H9 (cell line): ENCODE measurements around the gene CRYZ. TPM values are rescaled to one million over a fixed set of nuclear protein-coding genes. Genes with fewer than 3 reads are reported as not detected.

ENCODE experiments used
- DNase-seq: peaks from one replicate; pipeline ENCODE4 v3.0.0-alpha.2; 2017
- H2AFZ ChIP-seq: one replicate; pipeline ENCODE4 v1.6.1; 2013; ENCODE audit warnings: mild to moderate bottlenecking, low read length, control low read depth, moderate library complexity
- H2AK5ac ChIP-seq: 2 replicates; pipeline ENCODE4 v1.6.1; 2013; ENCODE audit warnings: low read length, control low read depth, mixed read lengths; ENCODE audit not compliant: insufficient read length
- H2BK120ac ChIP-seq: one replicate; pipeline ENCODE4 v1.6.1; 2013; ENCODE audit warnings: low read depth, mild to moderate bottlenecking, low read length, control low read depth, inconsistent platforms; ENCODE audit not compliant: poor library complexity, severe bottlenecking
- H2BK12ac ChIP-seq: 2 replicates; pipeline ENCODE4 v1.6.1; 2013; ENCODE audit warnings: low read length, control low read depth, mixed read lengths, low read depth; ENCODE audit not compliant: insufficient read length
- H2BK15ac ChIP-seq: 2 replicates; pipeline ENCODE4 v1.6.1; 2013; ENCODE audit warnings: low read depth, low read length, control low read depth
- H2BK20ac ChIP-seq: one replicate; pipeline ENCODE4 v1.6.1; 2013; ENCODE audit warnings: low read depth, mild to moderate bottlenecking, low read length, control low read depth, inconsistent platforms; ENCODE audit not compliant: poor library complexity, severe bottlenecking
- H2BK5ac ChIP-seq: 2 replicates; pipeline ENCODE4 v1.6.1; 2013; ENCODE audit warnings: low read length, control low read depth, mixed read lengths; ENCODE audit not compliant: insufficient read length
- H3K14ac ChIP-seq: 2 replicates; pipeline ENCODE4 v1.6.1; 2013; ENCODE audit warnings: low read length, control low read depth; ENCODE audit not compliant: insufficient read depth
- H3K18ac ChIP-seq: 2 replicates; pipeline ENCODE4 v1.6.1; 2013; ENCODE audit warnings: low read depth, mild to moderate bottlenecking, mixed read lengths, low read length, control low read depth; ENCODE audit not compliant: insufficient read length
- H3K23ac ChIP-seq: 2 replicates; pipeline ENCODE4 v1.6.1; 2013; ENCODE audit warnings: low read length, control low read depth, mixed read lengths, low read depth; ENCODE audit not compliant: insufficient read length
- H3K23me2 ChIP-seq: 2 replicates; pipeline ENCODE4 v1.6.1; 2013; ENCODE audit warnings: low read depth, mild to moderate bottlenecking, mixed read lengths, low read length, control low read depth; ENCODE audit not compliant: insufficient read length, poor library complexity, severe bottlenecking
- H3K27ac ChIP-seq: 2 replicates; pipeline ENCODE4 v1.5.1; 2013; ENCODE audit warnings: low read length, control low read depth, mixed read lengths, low read depth; ENCODE audit not compliant: insufficient read length
- H3K27me3 ChIP-seq: 2 replicates; pipeline ENCODE4 v1.6.1; 2013; ENCODE audit warnings: low read length, control low read depth, inconsistent platforms; ENCODE audit not compliant: insufficient read depth
- H3K4ac ChIP-seq: 2 replicates; pipeline ENCODE4 v1.6.1; 2013; ENCODE audit warnings: low read depth, mild to moderate bottlenecking, control low read depth, inconsistent platforms, low read length, moderate library complexity
- H3K4me1 ChIP-seq: 2 replicates; pipeline ENCODE4 v1.6.1; 2013; ENCODE audit warnings: low read length, control low read depth, inconsistent platforms; ENCODE audit not compliant: insufficient read depth
- H3K4me2 ChIP-seq: 2 replicates; pipeline ENCODE4 v1.6.1; 2013; ENCODE audit warnings: low read length, control low read depth, mixed read lengths; ENCODE audit not compliant: insufficient read length, insufficient read depth
- H3K56ac ChIP-seq: 2 replicates; pipeline ENCODE4 v1.6.1; 2013; ENCODE audit warnings: low read depth, mild to moderate bottlenecking, mixed read lengths, low read length, control low read depth; ENCODE audit not compliant: insufficient read length
- H3K79me1 ChIP-seq: 2 replicates; pipeline ENCODE4 v1.6.1; 2013; ENCODE audit warnings: low read depth, mild to moderate bottlenecking, moderate library complexity, low read length, control low read depth, inconsistent platforms; ENCODE audit not compliant: insufficient read depth, poor library complexity, severe bottlenecking
- H3K79me2 ChIP-seq: 2 replicates; pipeline ENCODE4 v1.6.1; 2013; ENCODE audit warnings: low read length, control low read depth, inconsistent platforms; ENCODE audit not compliant: insufficient read depth
- H3K9ac ChIP-seq: 2 replicates; pipeline ENCODE4 v1.6.1; 2013; ENCODE audit warnings: low read length, control low read depth, mixed read lengths; ENCODE audit not compliant: insufficient read length; ENCODE audit errors: extremely low read depth
- H3K9me3 ChIP-seq: one replicate; pipeline ENCODE4 v1.6.1; 2013; ENCODE audit warnings: low read depth, low read length, inconsistent platforms; ENCODE audit not compliant: control insufficient read depth
- H3T11ph ChIP-seq: one replicate; pipeline ENCODE4 v1.6.1; 2013; ENCODE audit warnings: mild to moderate bottlenecking, low read length, control low read depth, inconsistent platforms
- H4K20me1 ChIP-seq: one replicate; pipeline ENCODE4 v1.6.1; 2013; ENCODE audit not compliant: control insufficient read depth, insufficient read length, insufficient read depth
- H4K5ac ChIP-seq: 2 replicates; pipeline ENCODE4 v1.6.1; 2013; ENCODE audit warnings: low read depth, mild to moderate bottlenecking, mixed read lengths, low read length, control low read depth; ENCODE audit not compliant: insufficient read length
- H4K8ac ChIP-seq: replicated peaks from 2 replicates; pipeline ENCODE4 v1.6.1; 2013; ENCODE audit warnings: low read length, control low read depth, mixed read lengths, low read depth; ENCODE audit not compliant: insufficient read length
- H4K91ac ChIP-seq: 2 replicates; pipeline ENCODE4 v1.6.1; 2013; ENCODE audit warnings: low read depth, mild to moderate bottlenecking, moderate library complexity, mixed read lengths, low read length, control low read depth; ENCODE audit not compliant: insufficient read length
- H3K27ac Mint-ChIP-seq, 3 experiments: 2 replicates in 2 of 3; 3 replicates in 1 of 3; pipeline ENCODE4 v1.8.0; 2020 to 2021; ENCODE audit warnings: mixed read lengths in 3 of 3, mild to moderate bottlenecking in 1 of 3, moderate library complexity in 1 of 3
- H3K27me3 Mint-ChIP-seq: 2 replicates; pipeline ENCODE4 v1.8.0; 2021; ENCODE audit warnings: low read depth, mild to moderate bottlenecking, moderate library complexity, mixed read lengths
- H3K36me3 Mint-ChIP-seq, 3 experiments: 2 replicates in 2 of 3; 3 replicates in 1 of 3; pipeline ENCODE4 v1.8.0; 2020 to 2021; ENCODE audit warnings: low read depth in 3 of 3, mixed read lengths in 3 of 3; ENCODE audit not compliant: insufficient read depth in 1 of 3
- H3K4me1 Mint-ChIP-seq, 2 experiments: 2 replicates each; pipeline ENCODE4 v1.8.0; 2020; ENCODE audit warnings: mixed read lengths in 2 of 2
- H3K4me3 Mint-ChIP-seq, 2 experiments: 2 replicates in 1 of 2; 3 replicates in 1 of 2; pipeline ENCODE4 v1.8.0; 2020 to 2021; ENCODE audit warnings: mild to moderate bottlenecking in 2 of 2, mixed read lengths in 2 of 2, moderate library complexity in 1 of 2
- H3K9me3 Mint-ChIP-seq, 2 experiments: 2 replicates in 1 of 2; 3 replicates in 1 of 2; pipeline ENCODE4 v1.8.0; 2020; ENCODE audit warnings: mild to moderate bottlenecking in 2 of 2, mixed read lengths in 2 of 2, moderate library complexity in 1 of 2
- CTCF ChIP-seq: fragments of 200-600 bp; sonication (generic); conservative IDR thresholded peaks from 3 replicates; pipeline ENCODE4 v1.8.0; 2021; ENCODE audit warnings: antibody characterized with exemption, mild to moderate bottlenecking
- WGBS: extraction: QIAGEN DNeasy Blood & Tissue Kit; methylation state at CpG from one replicate; pipeline ENCODE4 v1.1.7; 2013; ENCODE audit warnings: missing lambda C conversion rate, low lambda C conversion rate, mixed read lengths; ENCODE audit not compliant: insufficient read length; ENCODE audit errors: extremely low coverage; 5-methylcytosine and 5-hydroxymethylcytosine counted together
- total RNA-seq: library from RNA; stranded (reverse); gene quantifications from 2 replicates; pipeline ENCODE4 v1.2.1, GENCODE V29; 2021

CRYZ gene
- total RNA-seq, 1 experiment from 2014 or later = 14.0 TPM

GRCh38 chr1:74767490-74767889 lies 34.6 kb upstream of the CRYZ start:
- Mint-ChIP-seq H3K4me1 (no peaks in the 10 kb centered on the region), H3K27ac (no peak overlapping the region), H3K36me3 (peaks cover 0 to 5% (median 0%) of the 10 kb centered on the region in 3 experiments; a peak in 1 of 7 replicates), H3K4me3 (no peak overlapping the region), H3K9me3 (no peaks in the 10 kb centered on the region), H3K27me3 (no peaks in the 10 kb centered on the region)
- no CpG with 5 or more reads among the region's 3 CpGs for WGBS
- no peaks in the 10 kb centered on the region for H3K4me1 ChIP-seq
- DNase-seq = peak; percentile 70
- no peak overlapping the region for H3K27ac ChIP-seq
- no peak overlapping the region for H2BK5ac ChIP-seq
- H3K4ac ChIP-seq = no peak overlapping the region
- H2AK5ac ChIP-seq = no peak overlapping the region
- H4K8ac ChIP-seq = no peak overlapping the region
- H3K9me3 ChIP-seq = no peaks in the 10 kb centered on the region
- no peak overlapping the region for H3K23ac ChIP-seq
- no peak overlapping the region for H4K91ac ChIP-seq
- no peak overlapping the region for H3K14ac ChIP-seq
- no peak overlapping the region for H3K18ac ChIP-seq
- no peak overlapping the region for H2BK15ac ChIP-seq
- TF ChIP-seq CTCF = peak; percentile 75
- no peaks in the 10 kb centered on the region for H3K79me1 ChIP-seq
- no peak overlapping the region for H3K56ac ChIP-seq
- no peak overlapping the region for H2BK12ac ChIP-seq
- H2BK120ac ChIP-seq = no peak overlapping the region
- H2AFZ ChIP-seq = no peak overlapping the region
- H2BK20ac ChIP-seq = no peak overlapping the region
- no peaks in the 10 kb centered on the region for H4K20me1 ChIP-seq
- no peaks in the 10 kb centered on the region for H3K23me2 ChIP-seq
- no peak overlapping the region for H3K9ac ChIP-seq
- no peaks in the 10 kb centered on the region for H3K79me2 ChIP-seq
- H3K27me3 ChIP-seq = no peaks in the 10 kb centered on the region
- no peak overlapping the region for H3K4me2 ChIP-seq
- no peak overlapping the region for H3T11ph ChIP-seq
- no peak overlapping the region for H4K5ac ChIP-seq
